Upper lobe of right lung (tissue), 1 donor: ENCODE measurements around the gene CCR2. TPM values are rescaled to one million over a fixed set of nuclear protein-coding genes. Genes with fewer than 3 reads are reported as not detected.
A peak's percentile ranks its signal among the peaks of the same experiment; 100 is the strongest.
"Not testable (repeated sequence)": the region's sequence is repeated elsewhere in the genome, so short reads cannot be mapped to it uniquely, and the experiment has no call there.

Source experiments
- ATAC-seq: fragments of 200-7000 bp; cut with Tn5 transposase; one replicate; pipeline ENCODE4 v1.9.1; 2020; ENCODE audit warnings: mild to moderate bottlenecking, moderate library complexity
- DNase-seq: peaks from one replicate; pipeline ENCODE4 v3.0.0-alpha.2; 2020
- H3K27ac ChIP-seq: fragments of 200-600 bp; one replicate; pipeline ENCODE4 v1.8.0; 2022
- H3K27me3 ChIP-seq: fragments of 200-600 bp; one replicate; pipeline ENCODE4 v1.8.0; 2022; ENCODE audit warnings: mild to moderate bottlenecking
- H3K36me3 ChIP-seq: fragments of 200-600 bp; one replicate; pipeline ENCODE4 v1.8.0; 2022
- H3K4me1 ChIP-seq: fragments of 200-600 bp; one replicate; pipeline ENCODE4 v1.8.0; 2022
- H3K4me3 ChIP-seq: fragments of 200-600 bp; one replicate; pipeline ENCODE4 v1.8.0; 2022; ENCODE audit warnings: mild to moderate bottlenecking
- H3K9me3 ChIP-seq: fragments of 200-600 bp; one replicate; pipeline ENCODE4 v1.8.0; 2022
- CTCF ChIP-seq: fragments of 200-600 bp; IDR thresholded peaks from one replicate; pipeline ENCODE4 v1.8.0; 2022; ENCODE audit warnings: antibody characterized with exemption
- intact Hi-C: fragments of 100-400 bp; cut with DNase I; formaldehyde crosslinking; loops from one replicate; pipeline ENCODE4 v1.11.0; 2022
- total RNA-seq: library from RNA; stranded (reverse); fragmentation: NEBNext Ultra II Directional; extraction: Animal tissue kit (Norgen Biotek cat#: 25700); gene quantifications from one replicate; pipeline ENCODE4 v1.2.1, GENCODE V29; 2021
- donor health status: DM: no; HTN: yes; CAD: no; lungs with severe emphysema.

Gene CCR2
- total RNA-seq, 1 donor from 2014 or later, result 17.8 TPM

GRCh38 chr3:46318207-46318927, 35.5 kb upstream of the CCR2 start:
- DNase-seq, result no peak
- Histone ChIP-seq H3K27ac (no peak overlapping the region), H3K27me3 (no peaks in the 10 kb centered on the region), H3K4me1 (peaks cover under 1% of the 10 kb centered on the region), H3K4me3 (no peak overlapping the region), H3K36me3 (no peaks in the 10 kb centered on the region), H3K9me3 (no peaks in the 10 kb centered on the region)
- TF ChIP-seq CTCF, result no peak
- peak; percentile 64 for ATAC-seq
- intact Hi-C loops, result no loop called here

- intact Hi-C loops, result no loop called here
- ATAC-seq, result no peak
- Histone ChIP-seq H3K36me3 (no peaks in the 10 kb centered on the region), H3K27me3 (no peaks in the 10 kb centered on the region), H3K9me3 (no peaks in the 10 kb centered on the region), H3K4me1 (no peaks in the 10 kb centered on the region), H3K4me3 (no peak overlapping the region), H3K27ac (no peak overlapping the region)
- no peak for TF ChIP-seq CTCF
- DNase-seq, result no peak
These were observed 32.3 kb upstream of the CCR2 start for GRCh38 chr3:46321461-46322104.

GRCh38 chr3:46324036-46324435, 29.9 kb upstream of the CCR2 start:
- no peak for TF ChIP-seq CTCF
- Histone ChIP-seq H3K9me3 (no peaks in the 10 kb centered on the region), H3K36me3 (no peaks in the 10 kb centered on the region), H3K27ac (no peak overlapping the region), H3K27me3 (no peaks in the 10 kb centered on the region), H3K4me1 (no peaks in the 10 kb centered on the region), H3K4me3 (no peak overlapping the region)
- intact Hi-C loops, result no loop called here
- ATAC-seq, result no peak
- DNase-seq, result no peak

GRCh38 chr3:46325645-46326300, 28.1 kb upstream of the CCR2 start:
- no peaks in the 10 kb centered on the region for H3K36me3 ChIP-seq
- TF ChIP-seq CTCF, result no peak
- DNase-seq (no peak), ATAC-seq (no peak)
- no peaks in the 10 kb centered on the region for H3K9me3 ChIP-seq
- no peak overlapping the region for H3K27ac ChIP-seq
- H3K27me3 ChIP-seq, result no peaks in the 10 kb centered on the region
- intact Hi-C loops, result no loop called here
- H3K4me1 ChIP-seq, result no peaks in the 10 kb centered on the region
- H3K4me3 ChIP-seq, result no peak overlapping the region

- DNase-seq, H3K4me3 ChIP-seq, H3K9me3 ChIP-seq, H3K27ac ChIP-seq, H3K27me3 ChIP-seq, H3K4me1 ChIP-seq, H3K36me3 ChIP-seq, ATAC-seq, intact Hi-C loops: not testable (repeated sequence)
These were observed 23.2 kb upstream of the CCR2 start for GRCh38 chr3:46330676-46331075.
